Measurements from ENCODE around the gene PBX3.

Gene PBX3

GRCh38 chr9:125990793-125991220, 243.6 kb downstream of the PBX3 start:
- no peak for DNase-seq (ENCODE audit: low read depth in 2 of 2, low spot score in 1 of 2)

GRCh38 chr9:125991886-125992529, 244.8 kb downstream of the PBX3 start:
- DNase-seq (ENCODE audit: low read depth in 2 of 2, low spot score in 1 of 2): no peak

DNA sequence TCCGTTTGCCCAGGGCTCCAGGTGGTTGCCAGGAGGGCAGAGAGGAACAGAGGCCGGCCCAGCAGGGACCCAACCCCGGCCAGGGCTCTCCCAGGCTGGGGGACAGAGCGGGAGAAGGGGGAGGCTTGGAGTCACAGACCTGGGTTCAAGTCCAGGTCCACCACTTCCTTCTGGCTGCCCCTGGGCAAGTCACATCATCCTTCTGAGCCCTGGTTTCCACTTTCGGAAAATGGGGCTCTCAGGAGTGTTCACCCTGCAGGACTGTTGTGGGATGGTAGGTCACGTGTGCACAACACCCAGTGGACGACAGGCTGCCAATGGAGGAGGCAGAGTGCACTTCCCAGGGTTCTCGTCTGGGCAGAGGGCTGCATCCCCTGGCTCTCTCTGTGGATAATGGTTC, 245.4 kb downstream of the PBX3 start:
- no peak for DNase-seq (ENCODE audit: low read depth in 2 of 2, low spot score in 1 of 2)

GRCh38 chr9:125993466-125993865, 246.3 kb downstream of the PBX3 start:
- no peak for DNase-seq (ENCODE audit: low read depth in 2 of 2, low spot score in 1 of 2)

- no peak for DNase-seq (ENCODE audit: low read depth in 2 of 2, low spot score in 1 of 2)
Observed at GRCh38 chr9:125994066-125994943, 247.1 kb downstream of the PBX3 start.

DNA sequence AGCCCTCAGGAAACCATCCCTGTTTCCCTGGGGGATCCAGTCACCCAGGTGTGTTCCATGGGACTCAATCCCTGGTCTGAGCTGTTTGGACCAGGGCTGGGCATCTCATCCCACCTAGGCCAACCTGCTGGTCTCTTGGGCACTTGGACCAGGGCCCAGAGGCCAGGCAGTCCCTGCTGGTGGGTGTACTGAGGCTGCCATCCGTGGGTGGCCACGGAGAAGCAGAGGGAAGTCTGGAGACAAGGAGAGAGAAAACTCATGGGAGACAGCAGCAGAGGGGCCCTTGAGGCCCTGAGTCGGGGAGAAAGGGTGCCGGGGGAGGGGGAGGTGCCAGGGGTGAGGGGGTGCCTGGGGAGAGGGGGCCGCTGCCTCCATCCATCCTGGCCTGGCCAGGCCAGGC, 247.8 kb downstream of the PBX3 start:
- DNase-seq (ENCODE audit: low read depth in 2 of 2, low spot score in 1 of 2): no peak

GRCh38 chr9:125995706-125996105, 248.5 kb downstream of the PBX3 start:
- DNase-seq (ENCODE audit: low read depth in 2 of 2, low spot score in 1 of 2): no peak

DNA sequence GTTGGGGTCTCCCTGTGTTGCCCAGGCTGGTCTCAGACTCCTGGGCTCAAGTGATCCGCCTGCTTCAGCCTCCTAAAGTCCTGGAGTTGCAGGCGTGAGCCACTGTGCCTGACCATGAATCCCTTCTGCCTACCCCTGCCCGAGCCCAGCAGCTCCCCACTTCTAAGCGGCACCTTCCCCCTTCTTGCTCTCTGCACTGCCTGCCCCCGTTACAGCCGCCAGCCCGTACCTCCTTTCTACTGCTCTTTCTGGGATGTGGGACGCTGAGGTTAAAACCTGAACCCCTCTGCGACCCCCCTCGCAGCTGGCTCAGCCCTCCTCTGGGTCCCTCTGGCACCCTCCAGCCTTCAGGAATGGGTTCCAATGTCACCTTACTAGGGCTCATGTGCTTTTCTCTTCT, 249.6 kb downstream of the PBX3 start:
- DNase-seq (ENCODE audit: low read depth in 2 of 2, low spot score in 1 of 2): no peak

DNA sequence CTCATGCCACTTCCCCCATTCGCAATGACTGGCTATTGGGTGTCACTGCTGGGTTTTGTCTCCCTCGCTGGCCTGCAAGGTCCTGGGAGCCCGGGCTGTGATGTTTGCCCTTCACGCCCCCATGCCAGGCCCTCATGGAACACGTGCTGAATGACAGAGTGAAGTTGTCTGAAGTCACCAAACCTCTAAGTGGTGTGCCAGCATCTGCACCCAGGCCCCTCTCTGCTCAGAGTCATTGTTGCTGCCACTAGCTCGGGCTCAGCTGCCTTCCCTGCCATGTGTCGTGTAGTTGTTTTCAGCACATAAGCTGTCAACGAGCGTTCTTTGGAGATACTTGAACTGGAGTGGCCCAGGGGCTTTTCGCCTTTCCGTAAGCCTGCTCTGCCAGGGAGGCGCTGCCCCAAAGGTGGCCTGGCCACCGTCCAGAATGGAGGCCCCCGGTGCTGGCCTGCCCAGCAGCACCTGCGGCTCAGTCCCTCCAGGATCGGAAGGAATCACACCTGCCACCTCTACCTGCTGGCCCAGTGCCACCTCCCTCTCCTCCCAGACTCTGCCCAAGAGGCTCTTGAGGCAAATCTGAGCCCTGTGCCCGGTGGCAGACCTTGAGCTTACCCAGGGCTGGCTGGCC, 250.1 kb downstream of the PBX3 start:
- DNase-seq (ENCODE audit: low read depth in 2 of 2, low spot score in 1 of 2): no peak

DNA sequence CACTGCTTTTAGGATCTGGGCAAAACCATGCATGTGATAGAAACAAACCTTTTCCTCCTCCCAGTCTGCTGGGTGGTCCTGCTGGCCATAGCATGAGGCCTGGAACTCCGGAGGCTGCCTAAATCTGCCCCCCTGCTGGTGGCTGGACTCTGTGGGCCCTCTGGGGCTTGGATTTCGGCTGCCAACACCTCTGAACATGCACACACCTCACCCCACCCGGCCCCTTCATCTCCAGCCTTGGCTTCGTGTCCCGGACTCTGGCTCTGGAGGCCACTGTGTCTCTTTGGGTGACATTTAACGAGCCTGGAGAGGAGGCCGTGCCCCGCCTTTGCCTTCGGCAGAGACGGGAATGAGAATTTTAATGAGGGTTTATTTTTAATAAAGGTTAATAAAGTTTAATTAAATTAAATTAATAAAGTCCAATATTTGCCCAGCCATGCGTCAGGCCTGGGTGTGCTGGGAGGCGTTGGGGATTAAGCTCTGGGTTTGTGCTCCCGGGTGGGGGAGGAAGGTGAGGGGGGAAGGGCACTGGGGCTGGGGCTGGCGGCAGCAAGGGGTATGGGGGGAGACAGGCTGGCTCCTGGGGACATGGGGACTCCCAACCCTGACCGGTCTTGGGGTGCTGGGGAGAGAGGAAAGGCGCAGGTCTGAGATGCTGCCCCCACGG, 251.8 kb downstream of the PBX3 start:
- no peak for DNase-seq (ENCODE audit: low read depth in 2 of 2, low spot score in 1 of 2)

DNA sequence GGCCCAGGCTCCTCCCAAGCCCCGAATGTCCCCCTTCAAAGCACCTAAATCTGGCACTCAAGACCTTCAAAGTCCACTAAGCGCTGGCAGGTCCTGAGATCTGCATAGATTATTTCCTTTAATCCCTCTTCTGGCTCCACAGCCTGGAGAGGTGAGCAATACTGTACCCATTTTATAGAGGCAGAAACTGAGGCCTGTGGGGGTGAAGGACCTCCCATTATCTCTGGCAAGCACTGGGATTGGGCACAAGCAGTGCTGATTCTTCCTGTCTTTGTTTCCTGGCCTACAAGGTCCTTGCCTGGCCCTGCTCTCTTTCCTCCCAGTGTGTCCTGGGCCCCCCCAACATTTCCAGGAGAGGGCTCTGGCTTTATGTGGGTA, 252.3 kb downstream of the PBX3 start:
- DNase-seq (ENCODE audit: low read depth in 2 of 2, low spot score in 1 of 2): no peak

DNA sequence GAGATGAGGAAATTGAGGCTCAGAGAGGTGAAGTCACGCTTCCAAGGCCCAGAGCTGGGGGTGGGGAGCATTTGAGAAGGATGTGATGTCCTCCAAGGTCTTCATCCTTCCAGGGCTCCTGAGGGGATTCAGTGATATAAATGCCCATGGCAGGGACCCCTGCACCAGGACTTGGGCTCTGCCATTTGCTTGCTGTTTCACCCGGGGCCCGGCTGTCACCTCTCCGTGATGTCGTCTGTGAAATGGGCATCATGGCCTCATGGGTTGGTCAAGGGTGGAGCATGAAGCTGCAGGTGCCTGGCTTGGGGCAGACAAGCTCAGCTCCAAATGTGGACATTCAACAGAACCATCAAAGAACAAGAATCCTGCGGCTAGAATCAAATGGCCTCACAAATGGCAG, 253.1 kb downstream of the PBX3 start:
- DNase-seq (ENCODE audit: low read depth in 2 of 2, low spot score in 1 of 2): no peak

DNA sequence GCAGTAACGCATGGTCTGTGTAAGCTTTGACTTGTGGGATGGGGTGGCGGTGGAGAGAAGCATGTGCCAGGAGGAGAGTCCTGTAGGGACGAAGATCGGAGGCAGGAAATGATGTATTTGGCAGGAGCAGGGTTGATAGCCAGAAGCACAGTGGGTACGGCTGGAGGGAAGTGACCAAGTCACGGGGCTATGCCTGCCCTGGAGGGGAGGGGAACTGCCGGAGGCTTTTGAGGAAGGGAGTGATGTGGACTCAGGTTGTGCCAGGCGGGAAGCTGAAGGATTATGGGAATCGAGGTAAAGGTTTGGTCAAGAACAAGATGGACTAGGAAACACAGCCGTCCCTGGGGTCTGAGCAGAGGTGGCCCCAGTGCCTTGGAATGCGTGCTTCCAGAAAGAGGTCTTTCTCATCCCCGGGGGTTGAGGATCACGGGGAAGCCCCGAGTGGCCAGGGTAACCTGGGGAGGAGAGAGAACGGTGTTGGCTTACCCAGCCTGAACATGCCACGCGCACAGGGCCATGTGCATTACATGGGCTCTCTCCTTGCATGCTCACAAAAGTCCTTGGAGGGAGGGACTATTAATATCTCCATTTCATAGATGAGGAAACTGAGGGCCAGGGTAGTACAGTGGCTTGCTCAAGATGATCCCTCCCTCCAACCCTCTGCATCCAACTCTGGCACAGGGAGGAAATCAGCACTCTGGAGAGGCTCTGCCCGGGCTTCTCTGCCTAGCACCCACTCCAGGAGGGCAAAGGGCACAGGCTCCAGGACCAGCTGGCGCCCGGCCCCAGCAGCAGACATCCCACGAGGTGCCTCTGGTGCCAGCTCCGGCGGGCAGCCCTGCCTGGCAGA, 253.8 kb downstream of the PBX3 start:
- no peak for DNase-seq (ENCODE audit: low read depth in 2 of 2, low spot score in 1 of 2)

GRCh38 chr9:126001581-126002225, 254.5 kb downstream of the PBX3 start:
- DNase-seq (ENCODE audit: low read depth in 2 of 2, low spot score in 1 of 2): no peak

DNA sequence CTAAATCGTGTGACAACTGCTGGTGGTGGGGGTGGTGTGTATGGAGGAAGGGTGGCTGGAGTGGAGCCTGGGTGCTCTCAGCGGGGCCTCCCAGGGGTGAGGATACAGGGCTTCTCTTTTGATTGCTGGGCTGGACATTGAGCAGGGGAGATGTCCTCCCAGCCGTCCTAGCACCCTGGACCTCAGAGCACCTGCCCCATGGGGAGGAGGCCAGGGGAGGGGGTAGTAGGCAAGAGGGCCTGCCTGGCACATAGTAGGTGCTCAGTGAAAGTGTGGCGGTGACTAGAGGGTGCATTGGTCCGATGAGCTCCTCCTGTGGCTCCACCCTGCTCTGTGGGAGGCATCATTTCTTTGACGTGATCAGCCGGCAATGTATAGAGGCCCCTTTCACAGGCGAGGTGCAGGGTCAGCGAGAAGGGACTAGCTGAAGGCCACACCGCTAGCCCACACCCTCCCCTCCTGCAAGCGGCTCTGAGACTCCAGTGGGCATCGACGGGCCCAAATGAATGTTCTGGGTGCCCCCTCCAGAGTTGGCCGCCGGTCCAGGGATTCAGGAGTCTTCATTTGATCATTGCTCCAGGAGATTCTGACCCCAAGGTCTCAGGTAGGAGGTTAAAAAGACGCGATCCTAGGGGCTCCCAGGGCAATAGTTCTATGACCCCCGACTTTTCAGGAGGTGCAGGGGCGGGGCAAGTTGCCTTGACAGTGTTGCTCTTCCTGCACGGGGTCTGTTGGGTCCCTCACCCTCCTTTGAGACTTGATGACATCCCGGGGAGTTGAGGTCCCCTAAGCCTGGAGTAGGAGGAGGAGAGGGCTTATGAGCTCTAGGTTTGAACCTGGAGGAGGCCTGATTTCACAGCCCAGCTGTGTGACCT, 255.5 kb downstream of the PBX3 start:
- no peak for DNase-seq (ENCODE audit: low read depth in 2 of 2, low spot score in 1 of 2)

- no peak for DNase-seq (ENCODE audit: low read depth in 2 of 2, low spot score in 1 of 2)
Observed at GRCh38 chr9:126009047-126009446, 261.9 kb downstream of the PBX3 start.

GRCh38 chr9:126014726-126015125, 267.6 kb downstream of the PBX3 start:
- no peak for DNase-seq (ENCODE audit: low read depth in 2 of 2, low spot score in 1 of 2)

GRCh38 chr9:126015424-126015823, 268.3 kb downstream of the PBX3 start:
- no peak for DNase-seq (ENCODE audit: low read depth in 2 of 2, low spot score in 1 of 2)

DNA sequence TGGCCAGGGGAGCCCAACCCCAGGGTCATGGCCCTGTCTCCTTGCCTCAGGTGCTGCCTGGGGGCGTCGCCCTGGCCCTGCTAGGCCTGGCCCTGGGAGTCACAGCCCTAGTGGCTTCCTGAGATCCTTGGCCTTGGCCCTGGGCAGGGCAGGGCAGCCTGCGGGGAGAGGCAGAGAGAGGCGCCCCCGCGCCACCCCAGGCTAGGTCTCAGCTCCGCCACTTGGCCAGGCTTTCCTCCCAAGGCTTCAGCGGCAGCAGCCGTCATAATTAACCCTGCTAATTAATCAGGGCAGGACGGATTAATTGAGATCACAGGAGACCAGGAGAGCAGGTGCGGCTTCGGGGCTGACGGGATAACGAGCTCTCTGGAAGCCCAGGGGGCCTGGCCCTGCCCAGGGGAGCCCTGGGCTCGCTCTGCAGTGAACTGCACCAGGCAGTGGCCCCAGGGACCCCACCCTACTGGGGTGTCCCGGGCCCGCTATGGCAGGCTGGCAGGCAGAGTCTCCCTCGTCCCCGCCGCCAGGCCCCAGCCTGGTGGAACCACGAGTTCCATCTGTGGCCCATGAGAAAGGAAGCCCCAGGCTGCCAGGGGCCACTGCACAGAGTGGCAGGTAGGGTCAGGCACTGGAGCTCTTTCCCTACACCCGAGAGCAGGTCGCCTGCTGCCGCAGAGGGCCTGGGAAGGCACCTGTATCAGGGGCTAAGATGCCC, 269.6 kb downstream of the PBX3 start:
- no peak for DNase-seq (ENCODE audit: low read depth in 2 of 2, low spot score in 1 of 2)

Data from stimulated activated CD8-positive, alpha-beta memory T cell treated with anti-CD3 and anti-CD28 coated beads, Interleukin-4, amount 100 ng/mL, for 1 hour (primary cell).